Activated naive CD4-positive, alpha-beta T cell treated with anti-CD3 and anti-CD28 coated beads, Interleukin-2, amount 50 U/mL, for 16 hours (primary cell): Measurements from ENCODE around the gene CFLAR.
A peak's percentile ranks its signal among the peaks of the same experiment; 100 is the strongest.

Source experiments
- DNase-seq: peaks from one replicate; pipeline ENCODE4 v3.0.0-alpha.2; 2020

The CFLAR gene

DNA sequence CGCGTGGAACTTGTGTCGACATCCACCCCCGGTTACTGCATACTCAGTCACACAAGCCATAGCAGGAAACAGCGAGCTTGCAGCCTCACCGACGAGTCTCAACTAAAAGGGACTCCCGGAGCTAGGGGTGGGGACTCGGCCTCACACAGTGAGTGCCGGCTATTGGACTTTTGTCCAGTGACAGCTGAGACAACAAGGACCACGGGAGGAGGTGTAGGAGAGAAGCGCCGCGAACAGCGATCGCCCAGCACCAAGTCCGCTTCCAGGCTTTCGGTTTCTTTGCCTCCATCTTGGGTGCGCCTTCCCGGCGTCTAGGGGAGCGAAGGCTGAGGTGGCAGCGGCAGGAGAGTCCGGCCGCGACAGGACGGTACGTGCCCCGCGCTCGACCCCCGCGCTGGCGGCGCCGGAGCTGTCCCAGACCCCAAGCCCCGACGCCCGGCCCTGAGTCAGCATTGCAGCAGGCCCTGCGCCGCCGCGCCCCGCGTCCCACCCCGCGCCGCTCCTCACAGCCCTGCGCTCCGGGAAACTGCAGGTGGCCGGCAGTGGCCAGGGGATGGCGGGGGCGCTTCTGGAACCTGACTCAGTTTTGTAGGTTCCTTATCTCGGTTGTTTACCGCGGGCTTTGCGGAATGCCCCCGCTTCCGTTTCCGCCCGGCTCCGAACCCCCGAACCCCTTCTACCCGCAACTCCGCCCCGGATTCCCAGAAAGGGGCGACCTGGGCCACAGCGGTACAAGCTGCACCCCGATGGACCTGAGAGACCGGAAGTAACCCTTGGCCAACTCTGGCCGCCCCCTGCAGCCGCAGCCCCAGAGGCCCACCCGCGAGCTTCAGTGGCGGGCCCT is at the start of gene CFLAR:
Gene CFLAR, plus strand, starts transcription at position 50 of the 844 bp plus-strand sequence. CDS start 13,702 bp downstream, outside the sequence.
- peak; percentile 67 for DNase-seq

DNA sequence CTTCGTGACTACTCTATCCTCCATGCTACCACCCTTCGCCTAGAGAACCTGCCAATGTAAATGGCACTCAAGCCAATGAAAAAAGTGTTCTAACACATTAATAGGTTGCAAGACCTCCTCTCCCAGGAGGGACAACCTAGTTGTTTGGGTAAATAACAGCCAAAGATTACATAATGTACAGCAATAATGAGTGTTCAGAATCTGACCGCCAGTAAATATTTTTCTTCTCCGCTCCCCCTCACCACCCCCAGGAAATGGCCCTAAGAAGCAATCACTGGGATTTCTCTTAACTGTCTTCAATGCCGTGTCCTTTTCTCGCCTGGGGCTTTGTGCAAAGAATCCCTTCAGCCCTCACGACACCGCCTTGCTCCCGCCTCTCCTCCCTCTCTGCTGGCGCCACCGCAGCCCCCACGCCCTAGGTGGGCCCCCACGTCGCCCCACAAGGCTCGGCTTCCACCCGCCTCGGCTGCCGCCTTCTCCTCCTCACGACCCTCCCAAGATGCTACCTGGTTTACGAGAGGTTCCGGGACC is 45.0 kb upstream of the CFLAR start:
- no peak for DNase-seq

DNA sequence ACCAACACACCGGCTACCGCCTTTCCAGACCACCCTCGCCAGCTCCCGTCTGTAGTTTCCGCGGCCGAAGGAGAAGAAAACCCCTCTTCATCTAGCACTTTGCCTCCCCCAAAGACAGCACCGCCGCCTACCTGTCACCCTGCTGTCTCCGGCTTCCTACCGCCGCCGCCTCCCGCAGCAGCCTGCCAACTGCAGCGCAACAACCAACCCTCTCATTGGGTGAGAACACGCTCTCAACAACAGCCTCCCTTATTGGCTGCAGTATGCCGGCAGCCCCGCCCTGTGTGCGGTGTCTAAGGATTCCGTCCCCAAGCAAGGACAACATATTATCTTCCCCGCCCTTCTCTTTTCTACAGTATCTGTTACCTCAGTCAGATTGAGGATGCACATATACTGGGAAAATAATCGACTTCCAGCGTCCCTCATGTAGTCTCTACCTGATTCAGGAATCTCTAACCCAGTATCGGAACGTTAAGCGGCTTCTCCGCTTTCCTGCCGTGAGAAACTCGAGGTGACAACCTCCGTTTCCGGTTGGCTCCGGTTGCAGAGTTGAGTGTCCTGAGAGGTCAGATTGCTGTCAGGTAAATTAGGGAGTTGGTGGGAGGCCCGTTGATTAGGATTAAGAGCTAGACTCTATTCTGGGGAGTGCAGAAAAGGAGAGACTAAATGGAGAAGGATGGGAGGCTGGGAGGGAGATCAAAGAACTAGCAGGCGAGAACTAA is 44.3 kb upstream of the CFLAR start, which contains the start of the genes HYCC2 and NDUFB3:
Gene HYCC2, minus strand, starts transcription at position 193 of the 722 bp plus-strand sequence. CDS start 47,662 bp downstream, outside the sequence.
Gene NDUFB3, plus strand, starts transcription at position 523 of the 722 bp plus-strand sequence. CDS start 6,882 bp downstream, outside the sequence.
- peak; percentile 90 for DNase-seq

DNA sequence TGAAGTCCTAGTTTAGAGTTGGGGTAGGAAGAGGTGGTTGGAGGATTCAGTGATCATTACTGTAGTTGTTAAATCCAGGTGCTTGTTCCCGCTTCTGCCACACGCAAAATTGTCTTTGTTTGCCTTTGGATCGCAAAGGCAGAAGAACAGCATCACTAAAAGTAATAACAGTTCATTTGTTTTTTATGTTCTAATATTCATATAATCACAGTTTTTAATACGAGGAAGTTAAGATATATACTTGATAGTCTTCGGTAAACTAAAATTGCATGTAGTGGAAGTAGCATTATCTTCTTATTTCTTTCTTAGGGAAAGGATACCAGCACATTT is 43.8 kb upstream of the CFLAR start:
- no peak for DNase-seq

DNA sequence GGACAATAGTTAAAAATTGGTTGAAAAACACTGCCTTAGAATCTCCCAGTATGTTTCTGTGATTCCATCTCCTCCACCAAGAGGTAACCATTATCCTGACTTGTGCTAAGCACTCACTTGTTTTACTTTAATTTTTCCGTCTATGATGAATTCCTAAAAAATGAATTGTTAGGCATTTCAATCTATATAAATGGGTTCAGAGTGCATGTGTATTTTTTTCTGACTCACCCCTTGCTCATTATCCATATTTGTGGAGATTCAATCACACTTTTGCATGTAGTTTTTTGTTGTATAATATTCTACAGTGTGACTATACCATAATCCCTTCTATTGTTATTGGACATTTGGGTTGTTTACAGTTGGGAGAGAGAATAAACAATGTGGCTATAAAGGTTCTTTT is 42.9 kb upstream of the CFLAR start:
- DNase-seq, result no peak

DNA sequence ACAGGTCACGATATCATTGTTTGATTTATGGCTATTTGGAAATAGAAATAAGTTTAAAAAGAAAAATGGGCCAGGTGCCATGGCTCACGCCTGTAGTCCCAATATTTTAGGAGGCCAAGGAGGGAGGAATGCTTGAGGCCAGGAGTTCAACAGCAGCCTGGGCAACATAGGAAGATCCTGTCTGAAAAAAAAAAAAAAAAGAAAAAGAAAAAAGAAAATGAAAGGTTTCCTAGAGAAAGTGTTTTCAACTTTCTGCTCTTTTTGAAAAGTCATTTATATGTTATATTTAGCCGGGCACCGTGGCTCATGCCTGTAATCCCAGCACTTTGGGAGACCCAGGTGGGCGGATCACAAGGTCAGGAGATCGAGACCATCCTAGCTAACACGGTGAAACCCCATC is 41.0 kb upstream of the CFLAR start:
- DNase-seq, result no peak

DNA sequence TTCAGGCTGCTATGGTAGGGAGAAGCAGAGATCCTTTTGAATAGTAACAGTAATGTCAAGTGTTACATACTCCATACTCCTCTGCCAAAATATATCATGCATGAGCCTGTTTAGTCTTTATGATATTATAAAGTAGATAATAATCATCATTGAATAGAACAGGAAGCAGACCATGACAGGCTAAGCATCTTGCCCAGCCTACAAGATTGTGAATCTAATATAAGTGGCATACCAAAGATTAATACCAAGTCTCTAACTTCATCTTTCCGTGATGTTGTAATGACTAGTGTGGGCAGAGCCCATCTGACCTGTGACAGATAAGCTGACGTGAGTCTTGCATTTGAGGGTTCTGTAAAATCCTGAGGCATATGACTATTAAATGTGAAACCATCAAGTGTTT is 31.1 kb upstream of the CFLAR start:
- DNase-seq, result no peak

DNA sequence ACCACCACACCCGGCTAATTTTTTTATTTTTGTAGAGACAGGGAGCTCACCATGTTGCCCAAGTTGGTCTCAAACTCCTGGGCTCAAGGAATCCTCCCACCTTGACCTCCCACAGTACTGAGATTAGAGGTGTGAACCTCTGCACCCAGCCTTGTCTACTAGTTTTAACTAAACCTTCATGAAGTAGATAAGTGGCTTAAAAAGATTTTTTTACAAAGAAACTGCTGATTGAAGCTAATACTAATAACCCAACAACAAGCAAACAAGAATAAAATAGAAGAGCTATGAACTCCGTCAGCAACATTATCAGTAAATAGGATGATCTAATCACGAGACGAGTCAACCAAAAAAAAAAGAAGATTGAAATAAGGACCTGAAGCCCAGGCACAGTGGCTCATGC is 25.4 kb upstream of the CFLAR start:
- DNase-seq, result no peak

DNA sequence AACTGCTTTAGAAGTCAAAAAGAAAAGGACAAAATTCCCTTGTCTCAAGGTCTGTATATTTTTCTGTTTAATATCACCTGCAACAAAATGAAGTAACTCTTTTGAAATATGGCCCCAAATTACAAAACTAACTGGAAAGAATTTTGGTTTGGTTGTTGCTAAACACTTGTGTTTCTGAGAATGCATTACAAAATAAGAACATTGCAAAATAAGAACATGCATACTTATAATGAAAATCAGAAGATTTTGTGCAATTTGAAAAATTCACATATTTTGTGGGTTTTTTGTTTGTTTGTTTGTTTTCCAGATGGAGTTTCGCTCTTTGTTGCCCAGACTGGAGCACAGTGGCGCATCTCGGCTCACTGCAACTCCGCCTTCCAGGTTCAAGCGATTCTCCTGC is 22.4 kb upstream of the CFLAR start:
- DNase-seq, result no peak

DNA sequence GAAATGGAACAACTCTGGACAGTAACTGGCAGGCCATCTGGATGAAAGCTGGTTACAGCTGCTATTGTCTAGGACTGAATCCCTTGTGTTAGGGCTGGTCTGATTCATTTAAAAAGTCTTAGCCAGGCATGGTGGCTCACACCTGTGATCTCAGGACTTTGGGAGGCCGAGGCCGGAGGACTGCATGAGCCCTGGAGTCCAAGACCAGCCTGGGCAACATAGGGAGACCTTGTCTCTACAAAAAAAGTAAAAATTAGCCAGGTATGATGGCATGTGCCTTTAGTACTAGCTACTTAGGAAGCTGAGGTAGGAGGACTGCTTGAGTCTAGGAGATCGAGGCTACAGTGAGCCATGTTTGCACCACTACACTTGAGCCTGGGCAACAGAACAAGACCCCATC is 15.5 kb upstream of the CFLAR start:
- DNase-seq, result no peak

DNA sequence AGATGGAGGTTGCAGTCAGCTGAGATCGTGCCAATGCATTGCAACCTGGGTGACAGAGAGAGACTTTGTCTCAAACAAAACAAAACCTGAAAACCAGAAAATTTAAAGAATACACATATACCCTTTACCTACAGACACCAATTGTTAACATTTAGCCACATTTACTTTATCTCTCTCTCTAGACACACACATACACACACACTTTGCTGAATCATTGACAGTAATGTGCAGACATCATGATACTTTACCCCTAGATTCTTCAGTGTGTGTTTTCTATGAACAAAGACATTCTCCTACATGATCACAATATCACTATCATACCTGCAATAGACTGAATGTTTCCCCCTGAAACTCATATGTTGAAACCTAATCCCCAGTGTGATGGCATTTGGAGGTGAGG is 10.2 kb upstream of the CFLAR start:
- DNase-seq, result no peak

DNA sequence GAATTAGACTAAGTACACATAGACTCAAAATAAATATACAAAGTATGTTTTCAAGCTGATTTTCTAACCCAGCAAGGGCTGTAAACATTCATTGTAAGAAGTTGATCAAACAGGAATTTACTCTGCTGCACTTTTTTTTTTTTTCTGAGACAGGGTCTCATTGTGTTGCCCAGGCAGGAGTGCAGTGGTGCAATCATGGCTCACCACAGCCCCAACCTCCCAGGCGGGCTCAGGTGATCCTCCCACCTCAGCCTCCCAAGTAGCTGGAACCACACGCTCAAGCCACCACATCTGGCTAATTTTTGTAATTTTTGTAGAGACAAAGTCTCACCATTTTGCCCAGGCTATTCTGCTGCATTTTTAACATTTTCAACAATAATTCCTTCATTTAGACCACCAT is 8.3 kb upstream of the CFLAR start:
- DNase-seq, result no peak

DNA sequence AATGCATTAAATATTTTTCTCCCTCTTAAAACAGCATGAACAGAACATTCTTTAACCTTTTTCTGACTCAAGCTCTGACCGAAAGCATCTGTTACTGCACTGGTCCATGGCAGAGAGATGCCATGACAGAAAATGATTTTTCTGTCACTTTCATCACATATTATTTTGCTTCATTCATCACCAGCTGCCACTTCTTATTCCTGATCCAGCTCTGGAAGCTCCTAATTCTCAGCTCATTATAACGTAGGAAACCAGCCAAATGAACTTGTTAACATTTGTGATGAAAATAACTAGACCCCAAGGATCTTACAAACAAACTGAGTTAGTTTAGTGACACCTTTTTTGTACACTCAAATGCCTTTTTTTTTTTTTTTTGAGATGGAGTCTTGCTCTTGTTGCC is 7.6 kb upstream of the CFLAR start:
- no peak for DNase-seq

DNA sequence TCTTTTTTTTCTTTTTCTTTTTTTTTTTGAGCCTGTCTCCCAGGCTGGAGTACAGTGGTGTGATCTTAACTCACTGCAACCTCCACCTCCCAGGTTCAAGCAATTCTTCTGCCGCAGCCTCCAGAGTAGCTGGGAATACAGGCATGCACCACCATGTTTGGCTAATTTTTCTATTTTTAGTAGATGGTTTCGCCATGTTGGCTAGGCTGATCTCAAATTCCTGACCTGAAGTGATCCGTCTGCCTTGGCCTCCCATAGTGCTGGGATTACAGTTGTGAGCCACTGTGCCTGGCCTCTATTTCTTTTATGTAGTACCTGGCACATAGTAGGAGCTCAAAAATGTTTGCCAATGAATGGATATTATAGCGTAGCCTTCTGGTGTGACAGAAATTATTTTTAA is 6.8 kb upstream of the CFLAR start:
- no peak for DNase-seq

DNA sequence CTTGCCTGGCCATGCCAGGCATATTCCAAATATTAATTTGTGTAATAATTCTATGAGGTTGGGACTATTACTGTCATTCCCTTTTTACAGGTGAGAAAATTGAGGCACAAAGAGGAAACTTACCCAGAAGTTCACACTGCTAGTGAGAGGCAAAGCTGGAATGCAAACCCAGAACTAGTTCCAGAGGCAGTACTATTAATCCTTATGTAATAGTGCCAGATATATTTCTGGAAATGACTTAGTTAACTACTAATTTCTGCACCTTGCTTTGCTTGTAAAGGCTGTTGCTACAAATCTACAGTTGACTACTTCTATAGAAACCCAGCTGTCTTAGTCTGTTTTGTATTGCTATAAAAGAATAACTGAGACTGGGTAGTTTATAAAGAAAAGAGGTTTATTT is 5.3 kb upstream of the CFLAR start:
- DNase-seq, result no peak

DNA sequence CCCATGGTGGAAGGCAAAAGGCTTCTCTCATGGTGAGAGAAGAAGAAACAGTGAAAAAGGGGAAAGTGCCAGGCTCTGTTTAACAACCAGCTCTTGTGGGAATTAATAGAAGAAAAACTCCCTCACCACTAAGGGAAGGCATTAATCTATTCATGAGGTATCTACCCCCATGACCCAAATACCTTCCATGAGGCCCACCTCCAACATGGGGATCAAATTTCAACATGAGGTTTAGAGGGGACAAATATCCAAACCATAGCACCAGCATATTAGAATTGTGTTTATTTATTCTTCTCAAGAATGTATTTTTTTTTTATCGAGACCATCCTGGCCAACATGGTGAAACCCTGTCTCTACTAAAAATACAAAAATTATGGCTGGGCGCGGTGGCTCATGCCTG is 4.9 kb upstream of the CFLAR start:
- DNase-seq, result no peak

DNA sequence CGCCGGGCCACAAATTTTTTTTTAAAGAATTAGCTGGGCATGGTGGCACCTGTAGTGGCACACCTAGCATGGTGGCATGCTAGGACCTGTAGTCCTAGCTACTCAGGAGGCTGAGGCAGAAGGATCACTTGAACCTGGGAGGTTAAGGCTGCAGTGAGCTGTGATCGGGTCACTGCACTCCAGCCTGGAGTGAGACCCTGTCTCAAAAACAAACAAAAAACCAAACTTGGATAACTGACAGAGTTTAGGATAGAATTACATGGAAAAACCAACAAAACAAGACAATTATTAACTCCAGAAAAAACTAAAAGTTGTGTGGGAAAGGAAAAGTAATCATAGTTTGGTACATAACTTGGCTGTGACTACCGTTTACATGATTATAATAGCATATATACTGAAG is 1.6 kb upstream of the CFLAR start:
- DNase-seq, result no peak

DNA sequence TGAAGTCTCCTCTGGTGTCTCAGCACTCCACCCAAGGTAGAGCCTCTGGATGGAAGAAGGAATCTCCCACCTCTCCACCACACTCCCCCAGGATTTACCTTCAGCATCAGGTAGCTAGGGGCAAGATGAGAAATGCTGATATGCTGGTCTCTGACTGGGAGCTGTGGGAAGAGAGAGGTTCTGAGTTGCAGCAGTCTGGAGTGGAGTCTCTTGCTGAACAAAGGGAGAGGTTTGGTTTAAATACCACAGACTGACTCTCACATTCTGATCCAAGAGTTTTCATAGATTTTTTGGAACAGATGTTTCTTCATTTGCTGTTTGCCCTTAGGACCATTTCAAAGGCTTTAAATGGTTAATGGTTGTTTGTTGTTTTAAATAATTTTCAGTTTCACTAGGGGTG is 1.1 kb upstream of the CFLAR start:
- no peak for DNase-seq

DNA sequence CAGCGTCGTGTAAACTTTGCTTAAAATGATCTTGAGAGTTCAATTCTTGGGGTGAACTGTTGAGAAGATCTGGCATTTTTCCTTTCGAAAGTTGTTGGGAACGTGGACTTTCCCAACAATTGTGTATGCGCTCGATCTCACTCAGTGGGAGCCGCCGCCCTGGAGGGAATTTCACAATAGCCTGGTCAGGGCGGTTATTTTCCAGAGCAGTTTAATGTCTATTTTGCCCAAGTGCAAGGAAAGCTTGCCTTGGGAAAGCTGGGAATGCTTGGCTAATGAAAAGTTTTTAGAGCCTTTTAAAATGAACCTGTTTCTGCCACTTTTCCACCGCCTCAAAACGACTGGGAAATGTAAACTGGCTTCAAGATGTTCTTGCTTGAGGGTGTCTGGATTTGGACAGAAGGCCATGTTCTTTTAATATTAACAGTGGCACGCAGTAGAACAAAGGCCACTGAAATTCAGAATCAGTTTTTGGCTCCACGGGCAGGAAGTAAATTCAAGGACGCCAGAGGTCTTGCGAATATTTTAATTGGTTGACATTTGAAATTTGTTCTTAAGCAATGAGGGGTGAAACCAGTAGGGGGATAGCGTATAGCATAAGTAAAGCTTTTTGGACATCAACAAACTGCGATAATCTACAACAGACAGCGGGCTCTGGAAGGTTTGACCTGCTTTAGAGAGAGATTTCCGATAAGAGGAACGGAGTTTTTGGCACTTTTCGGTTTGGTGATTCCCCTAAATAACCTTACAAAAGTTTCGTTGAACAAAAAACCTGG is 1.2 kb downstream of the CFLAR start:
- DNase-seq, result no peak

DNA sequence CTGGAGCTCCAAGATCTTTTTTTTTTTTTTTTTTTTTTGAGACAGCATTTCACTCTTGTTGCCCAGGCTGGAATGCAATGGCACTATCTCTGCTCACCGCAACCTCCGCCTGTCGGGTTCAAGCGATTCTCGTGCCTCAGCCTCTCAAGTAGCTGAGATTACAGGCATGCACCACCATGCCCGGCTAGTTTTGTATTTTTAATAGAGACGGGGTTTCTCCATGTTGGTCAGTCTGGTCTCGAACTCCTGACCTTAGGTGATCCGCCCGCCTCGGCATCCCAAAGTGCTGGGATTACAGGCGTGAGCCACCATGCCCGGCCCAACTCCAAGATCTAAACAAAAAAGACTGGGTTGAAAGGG is 1.8 kb downstream of the CFLAR start:
- peak; percentile 58 for DNase-seq

DNA sequence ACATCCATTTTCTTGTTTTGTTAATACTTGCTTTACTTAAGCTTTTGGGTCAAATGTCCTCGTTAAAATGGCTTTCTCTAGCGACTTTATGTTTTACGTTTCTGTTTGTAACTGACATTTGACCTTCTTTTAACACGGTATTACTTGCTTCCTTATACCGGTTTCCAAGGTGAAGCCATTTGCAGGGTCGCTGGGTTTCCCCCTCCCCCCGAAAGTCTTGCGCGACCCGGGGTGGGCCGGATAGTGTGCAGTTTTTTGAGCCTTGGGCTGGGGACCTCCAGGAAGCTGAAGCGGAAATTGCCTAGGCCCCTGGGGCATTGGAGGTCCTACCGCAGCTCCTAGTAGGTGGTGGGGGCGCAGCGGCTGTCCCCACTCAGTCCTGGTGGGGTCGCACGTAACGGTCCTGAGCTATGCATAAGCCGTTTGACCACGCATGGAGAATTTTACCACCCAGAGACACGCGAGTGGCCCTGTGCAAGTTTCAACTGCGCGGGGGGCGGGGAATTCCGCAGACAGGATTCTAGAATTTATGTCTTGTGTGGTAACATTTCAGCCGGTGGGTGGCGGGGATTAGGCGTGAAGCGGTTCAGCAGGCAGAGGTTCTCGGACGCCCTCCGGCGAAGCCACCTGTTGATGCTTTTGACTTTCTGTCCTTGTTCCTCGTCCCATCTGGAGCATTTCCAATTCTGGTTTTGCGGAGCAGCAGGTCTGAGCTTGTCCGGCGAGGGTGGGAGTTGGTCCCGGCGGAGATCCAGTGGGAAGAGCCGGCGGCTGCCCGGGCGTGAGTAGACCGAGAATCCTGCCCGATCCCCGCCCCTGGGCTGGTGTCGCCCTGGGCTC is 2.4 kb downstream of the CFLAR start:
- DNase-seq, result peak; percentile 89
